Activated CD4-positive, alpha-beta T cell treated with anti-CD3 and anti-CD28 coated beads, Interleukin-2, amount 10 ng/mL, durations not matched to agents 24 days and 14 days (primary cell): ENCODE measurements around the gene KIF26B. TPM values are rescaled to one million over a fixed set of nuclear protein-coding genes. Genes with fewer than 3 reads are reported as not detected.

Experiments
- DNase-seq: peaks from one replicate; pipeline ENCODE4 v3.0.0; 2022
- H3K27ac Mint-ChIP-seq: one replicate; pipeline ENCODE4 v1.8.0; 2022; ENCODE audit warnings: mild to moderate bottlenecking, mixed read lengths
- H3K27me3 Mint-ChIP-seq: one replicate; pipeline ENCODE4 v1.8.0; 2022; ENCODE audit warnings: mixed read lengths
- H3K36me3 Mint-ChIP-seq: one replicate; pipeline ENCODE4 v1.8.0; 2022; ENCODE audit warnings: low read depth, mild to moderate bottlenecking, mixed read lengths
- H3K4me1 Mint-ChIP-seq: one replicate; pipeline ENCODE4 v1.8.0; 2021; ENCODE audit warnings: mixed read lengths
- H3K4me3 Mint-ChIP-seq: one replicate; pipeline ENCODE4 v1.8.0; 2022; ENCODE audit warnings: mild to moderate bottlenecking, moderate library complexity, mixed read lengths
- H3K9me3 Mint-ChIP-seq: one replicate; pipeline ENCODE4 v1.8.0; 2021; ENCODE audit warnings: mixed read lengths
- intact Hi-C: fragments of 100-400 bp; cut with micrococcal nuclease; formaldehyde crosslinking; loops from one replicate; pipeline ENCODE4 v1.15.1; 2023
- total RNA-seq: library from RNA; stranded (reverse); gene quantifications from 2 replicates; pipeline ENCODE4 v1.2.3, GENCODE V29; 2022

KIF26B gene
- total RNA-seq, 1 donor from 2014 or later = 0.07 TPM

GRCh38 chr1:245503548-245503947 is 348.8 kb downstream of the KIF26B start:
- Mint-ChIP-seq H3K4me3 (no peak overlapping the region), H3K9me3 (no peaks in the 10 kb centered on the region), H3K36me3 (no peaks in the 10 kb centered on the region), H3K27me3 (peaks cover 2% of the 10 kb centered on the region), H3K4me1 (no peaks in the 10 kb centered on the region), H3K27ac (no peak overlapping the region)
- no peak for DNase-seq
- intact Hi-C loops = no loop called here

- no peak overlapping the region for H3K4me3 Mint-ChIP-seq
- no peak overlapping the region for H3K27ac Mint-ChIP-seq
- peaks cover 2% of the 10 kb centered on the region for H3K4me1 Mint-ChIP-seq
- peaks cover 13% of the 10 kb centered on the region for H3K27me3 Mint-ChIP-seq
- H3K36me3 Mint-ChIP-seq = no peaks in the 10 kb centered on the region
- H3K9me3 Mint-ChIP-seq = no peaks in the 10 kb centered on the region
- no peak for DNase-seq
- intact Hi-C loops = no loop called here
These were observed 355.4 kb downstream of the KIF26B start for GRCh38 chr1:245510144-245510543.

GRCh38 chr1:245512181-245512888 is 357.6 kb downstream of the KIF26B start:
- Mint-ChIP-seq H3K27me3 (peaks cover 13% of the 10 kb centered on the region), H3K4me1 (peaks cover 2% of the 10 kb centered on the region), H3K9me3 (no peaks in the 10 kb centered on the region), H3K4me3 (peak overlapping the region; percentile 4), H3K36me3 (no peaks in the 10 kb centered on the region), H3K27ac (no peak overlapping the region)
- intact Hi-C loops = no loop called here
- no peak for DNase-seq

- peaks cover 14% of the 10 kb centered on the region for H3K27me3 Mint-ChIP-seq
- no peaks in the 10 kb centered on the region for H3K9me3 Mint-ChIP-seq
- H3K27ac Mint-ChIP-seq = no peak overlapping the region
- H3K4me1 Mint-ChIP-seq = peaks cover 2% of the 10 kb centered on the region
- no peak overlapping the region for H3K4me3 Mint-ChIP-seq
- DNase-seq = no peak
- H3K36me3 Mint-ChIP-seq = no peaks in the 10 kb centered on the region
- intact Hi-C loops = no loop called here
These were observed 358.3 kb downstream of the KIF26B start for GRCh38 chr1:245512980-245513578.

GRCh38 chr1:245516284-245516759 is 361.5 kb downstream of the KIF26B start:
- H3K4me3 Mint-ChIP-seq = no peak overlapping the region
- DNase-seq = no peak
- no peaks in the 10 kb centered on the region for H3K36me3 Mint-ChIP-seq
- H3K9me3 Mint-ChIP-seq = no peaks in the 10 kb centered on the region
- intact Hi-C loops = no loop called here
- H3K27ac Mint-ChIP-seq = no peak overlapping the region
- H3K27me3 Mint-ChIP-seq = peaks cover 10% of the 10 kb centered on the region
- H3K4me1 Mint-ChIP-seq = peaks cover 2% of the 10 kb centered on the region

GRCh38 chr1:245520611-245521010 is 365.8 kb downstream of the KIF26B start:
- no peaks in the 10 kb centered on the region for H3K9me3 Mint-ChIP-seq
- no peaks in the 10 kb centered on the region for H3K4me1 Mint-ChIP-seq
- DNase-seq = no peak
- no peaks in the 10 kb centered on the region for H3K36me3 Mint-ChIP-seq
- H3K27me3 Mint-ChIP-seq = peaks cover 1% of the 10 kb centered on the region
- H3K4me3 Mint-ChIP-seq = no peak overlapping the region
- intact Hi-C loops = no loop called here
- no peak overlapping the region for H3K27ac Mint-ChIP-seq

GRCh38 chr1:245526141-245526540 is 371.4 kb downstream of the KIF26B start:
- H3K4me3 Mint-ChIP-seq = no peak overlapping the region
- H3K4me1 Mint-ChIP-seq = no peaks in the 10 kb centered on the region
- DNase-seq = no peak
- no peaks in the 10 kb centered on the region for H3K9me3 Mint-ChIP-seq
- intact Hi-C loops = no loop called here
- H3K27ac Mint-ChIP-seq = no peak overlapping the region
- H3K36me3 Mint-ChIP-seq = no peaks in the 10 kb centered on the region
- H3K27me3 Mint-ChIP-seq = no peaks in the 10 kb centered on the region

GRCh38 chr1:245528258-245528635 is 373.5 kb downstream of the KIF26B start:
- H3K4me3 Mint-ChIP-seq = no peak overlapping the region

GRCh38 chr1:245530937-245531336 is 376.2 kb downstream of the KIF26B start:
- H3K27ac Mint-ChIP-seq = no peak overlapping the region
- H3K9me3 Mint-ChIP-seq = no peaks in the 10 kb centered on the region
- intact Hi-C loops = no loop called here
- no peaks in the 10 kb centered on the region for H3K36me3 Mint-ChIP-seq
- DNase-seq = no peak
- no peaks in the 10 kb centered on the region for H3K27me3 Mint-ChIP-seq
- no peaks in the 10 kb centered on the region for H3K4me1 Mint-ChIP-seq
- no peak overlapping the region for H3K4me3 Mint-ChIP-seq

More at GRCh38 chr1:245528258-245528635, 373.5 kb downstream of the KIF26B start:
- H3K36me3 Mint-ChIP-seq = no peaks in the 10 kb centered on the region
- H3K4me1 Mint-ChIP-seq = no peaks in the 10 kb centered on the region
- no peak for DNase-seq
- H3K27me3 Mint-ChIP-seq = no peaks in the 10 kb centered on the region
- no peaks in the 10 kb centered on the region for H3K9me3 Mint-ChIP-seq
- H3K27ac Mint-ChIP-seq = no peak overlapping the region
- intact Hi-C loops = no loop called here

GRCh38 chr1:245537992-245538391 is 383.2 kb downstream of the KIF26B start:
- DNase-seq = no peak
- intact Hi-C loops = no loop called here
- no peak overlapping the region for H3K27ac Mint-ChIP-seq
- no peaks in the 10 kb centered on the region for H3K9me3 Mint-ChIP-seq
- no peaks in the 10 kb centered on the region for H3K27me3 Mint-ChIP-seq
- H3K36me3 Mint-ChIP-seq = no peaks in the 10 kb centered on the region
- H3K4me3 Mint-ChIP-seq = no peak overlapping the region
- H3K4me1 Mint-ChIP-seq = no peaks in the 10 kb centered on the region

- H3K36me3 Mint-ChIP-seq = no peaks in the 10 kb centered on the region
- no peak for DNase-seq
- no peaks in the 10 kb centered on the region for H3K9me3 Mint-ChIP-seq
- H3K27ac Mint-ChIP-seq = no peak overlapping the region
- intact Hi-C loops = no loop called here
- H3K4me1 Mint-ChIP-seq = no peaks in the 10 kb centered on the region
- H3K4me3 Mint-ChIP-seq = no peak overlapping the region
- no peaks in the 10 kb centered on the region for H3K27me3 Mint-ChIP-seq
These were observed 383.9 kb downstream of the KIF26B start for GRCh38 chr1:245538671-245539070.

GRCh38 chr1:245541369-245541768 is 386.6 kb downstream of the KIF26B start:
- H3K27me3 Mint-ChIP-seq = no peaks in the 10 kb centered on the region
- no peak overlapping the region for H3K27ac Mint-ChIP-seq
- no peak overlapping the region for H3K4me3 Mint-ChIP-seq
- H3K4me1 Mint-ChIP-seq = no peaks in the 10 kb centered on the region
- DNase-seq = no peak
- intact Hi-C loops = no loop called here
- no peaks in the 10 kb centered on the region for H3K9me3 Mint-ChIP-seq
- no peaks in the 10 kb centered on the region for H3K36me3 Mint-ChIP-seq

GRCh38 chr1:245542365-245542764 is 387.6 kb downstream of the KIF26B start:
- no peaks in the 10 kb centered on the region for H3K36me3 Mint-ChIP-seq
- no peaks in the 10 kb centered on the region for H3K9me3 Mint-ChIP-seq
- H3K4me3 Mint-ChIP-seq = no peak overlapping the region

GRCh38 chr1:245544236-245544635 is 389.5 kb downstream of the KIF26B start:
- Mint-ChIP-seq H3K27me3 (no peaks in the 10 kb centered on the region), H3K36me3 (no peaks in the 10 kb centered on the region), H3K4me3 (no peak overlapping the region), H3K9me3 (no peaks in the 10 kb centered on the region), H3K4me1 (no peaks in the 10 kb centered on the region), H3K27ac (no peak overlapping the region)
- intact Hi-C loops = no loop called here
- no peak for DNase-seq

More at GRCh38 chr1:245542365-245542764, 387.6 kb downstream of the KIF26B start:
- intact Hi-C loops = no loop called here
- H3K27me3 Mint-ChIP-seq = no peaks in the 10 kb centered on the region
- no peak for DNase-seq
- H3K4me1 Mint-ChIP-seq = no peaks in the 10 kb centered on the region
- H3K27ac Mint-ChIP-seq = no peak overlapping the region
